IPS-15b (cell line): ENCODE data around the gene MTF1.
"Not testable (repeated sequence)": the region's sequence is repeated elsewhere in the genome, so short reads cannot be mapped to it uniquely, and the experiment has no call there.

ENCODE experiments used
- H3K27me3 ChIP-seq: one replicate; pipeline ENCODE4 v1.6.1; 2013; ENCODE audit warnings: low read length; ENCODE audit not compliant: control insufficient read depth, insufficient read depth
- H3K36me3 ChIP-seq: one replicate; pipeline ENCODE4 v1.6.1; 2013; ENCODE audit warnings: low read length; ENCODE audit not compliant: control insufficient read depth, insufficient read depth
- H3K4me1 ChIP-seq: one replicate; pipeline ENCODE4 v1.6.1; 2013; ENCODE audit warnings: mild to moderate bottlenecking, low read length; ENCODE audit not compliant: control insufficient read depth, insufficient read depth
- H3K4me3 ChIP-seq: one replicate; pipeline ENCODE4 v1.5.1; 2013; ENCODE audit warnings: low read depth, low read length
- H3K9ac ChIP-seq: one replicate; pipeline ENCODE4 v1.6.1; 2013; ENCODE audit warnings: low read depth, mild to moderate bottlenecking, low read length
- H3K9me3 ChIP-seq: one replicate; pipeline ENCODE4 v1.6.1; 2013; ENCODE audit warnings: mild to moderate bottlenecking, low read length; ENCODE audit not compliant: control insufficient read depth, insufficient read depth

The MTF1 gene

GRCh38 chr1:37859507-37860345, at the start of gene MTF1:
Gene MTF1 (minus strand): TSS chr1:37859592. CDS start chr1:37857658, 1,934 bp downstream.
- Histone ChIP-seq H3K27me3 (no peaks in the 10 kb centered on the region), H3K9me3 (no peaks in the 10 kb centered on the region), H3K4me3 (peak within 1 kb of the TSS; percentile 99), H3K9ac (peak within 1 kb of the TSS; percentile 90), H3K36me3 (peaks cover 7% of the 10 kb centered on the region), H3K4me1 (peaks cover 2% of the 10 kb centered on the region)

- H3K4me3 ChIP-seq, H3K9me3 ChIP-seq, H3K9ac ChIP-seq, H3K4me1 ChIP-seq, H3K36me3 ChIP-seq, H3K27me3 ChIP-seq: not testable (repeated sequence)
Observed at GRCh38 chr1:37908531-37908930, 49.1 kb upstream of the MTF1 start.

- H3K36me3 ChIP-seq, H3K4me1 ChIP-seq, H3K9ac ChIP-seq, H3K27me3 ChIP-seq, H3K4me3 ChIP-seq, H3K9me3 ChIP-seq: not testable (repeated sequence)
Observed at GRCh38 chr1:37907416-37908125, 48.2 kb upstream of the MTF1 start.

- not testable (repeated sequence) for H3K9ac ChIP-seq, H3K36me3 ChIP-seq, H3K27me3 ChIP-seq, H3K4me1 ChIP-seq, H3K9me3 ChIP-seq, H3K4me3 ChIP-seq
Observed at GRCh38 chr1:37906591-37906990, 47.2 kb upstream of the MTF1 start.

- Histone ChIP-seq H3K4me1 (no peaks in the 10 kb centered on the region), H3K9me3 (peaks cover 7% of the 10 kb centered on the region), H3K27me3 (no peaks in the 10 kb centered on the region), H3K36me3 (no peaks in the 10 kb centered on the region), H3K4me3 (no peak overlapping the region), H3K9ac (no peak overlapping the region)
Observed at GRCh38 chr1:37905727-37906126, 46.3 kb upstream of the MTF1 start.

GRCh38 chr1:37903921-37904320, 44.5 kb upstream of the MTF1 start:
- H3K4me1 ChIP-seq, H3K9me3 ChIP-seq: not testable (repeated sequence)

GRCh38 chr1:37902983-37903382, 43.6 kb upstream of the MTF1 start:
- Histone ChIP-seq H3K9me3 (peaks cover 7% of the 10 kb centered on the region), H3K27me3 (no peaks in the 10 kb centered on the region), H3K9ac (no peak overlapping the region), H3K4me1 (no peaks in the 10 kb centered on the region), H3K4me3 (no peak overlapping the region), H3K36me3 (no peaks in the 10 kb centered on the region)

More at GRCh38 chr1:37903921-37904320, 44.5 kb upstream of the MTF1 start:
- H3K27me3 ChIP-seq, H3K36me3 ChIP-seq, H3K4me3 ChIP-seq, H3K9ac ChIP-seq: not testable (repeated sequence)

GRCh38 chr1:37901893-37902225, 42.5 kb upstream of the MTF1 start:
- no peak overlapping the region for H3K9ac ChIP-seq
- no peak overlapping the region for H3K4me3 ChIP-seq
- H3K27me3 ChIP-seq, result no peaks in the 10 kb centered on the region
- peaks cover 7% of the 10 kb centered on the region for H3K9me3 ChIP-seq
- H3K4me1 ChIP-seq, result no peaks in the 10 kb centered on the region
- H3K36me3 ChIP-seq, result no peaks in the 10 kb centered on the region

GRCh38 chr1:37901191-37901892, 42.0 kb upstream of the MTF1 start:
- H3K4me3 ChIP-seq, result no peak overlapping the region
- no peaks in the 10 kb centered on the region for H3K4me1 ChIP-seq
- H3K27me3 ChIP-seq, result no peaks in the 10 kb centered on the region
- H3K36me3 ChIP-seq, result no peaks in the 10 kb centered on the region
- H3K9ac ChIP-seq, result no peak overlapping the region
- H3K9me3 ChIP-seq, result peaks cover 7% of the 10 kb centered on the region

GRCh38 chr1:37897563-37897962, 38.2 kb upstream of the MTF1 start:
- H3K4me1 ChIP-seq, H3K4me3 ChIP-seq, H3K36me3 ChIP-seq, H3K9ac ChIP-seq, H3K9me3 ChIP-seq, H3K27me3 ChIP-seq: not testable (repeated sequence)

- no peaks in the 10 kb centered on the region for H3K9me3 ChIP-seq
- no peaks in the 10 kb centered on the region for H3K36me3 ChIP-seq
- no peaks in the 10 kb centered on the region for H3K27me3 ChIP-seq
- no peaks in the 10 kb centered on the region for H3K4me1 ChIP-seq
- no peak overlapping the region for H3K9ac ChIP-seq
- no peak overlapping the region for H3K4me3 ChIP-seq
Observed at GRCh38 chr1:37893673-37894072, 34.3 kb upstream of the MTF1 start.
